Neural progenitor cell (in vitro differentiated cells): ENCODE data around the gene ZBTB20.

Source experiments
- CTCF ChIP-seq: fragments of 200-600 bp; sonication (generic); IDR thresholded peaks from 2 replicates; pipeline ENCODE4 v1.5.1; 2017; ENCODE audit warnings: antibody characterized with exemption, mild to moderate bottlenecking
- EZH2 ChIP-seq: fragments of 200-600 bp; sonication (generic); IDR thresholded peaks from 2 replicates; pipeline ENCODE4 v1.6.1; 2017; ENCODE audit warnings: antibody characterized with exemption, mild to moderate bottlenecking, moderate library complexity
- EZH2phosphoT487 ChIP-seq: fragments of 200-600 bp; sonication (generic); IDR thresholded peaks from 2 replicates; pipeline ENCODE4 v1.6.1; 2017; ENCODE audit warnings: antibody characterized with exemption

- TF ChIP-seq CTCF (no peak), EZH2 (no peak), EZH2phosphoT487 (no peak)
These were observed 152.3 kb downstream of the ZBTB20 start for GRCh38 chr3:114994554-114995341.
